NCI-H524 treated with DMSO at 0.1 percent for 48 hours (cell line): Measurements from ENCODE around the gene HFE.
"Not testable (repeated sequence)": the region's sequence is repeated elsewhere in the genome, so short reads cannot be mapped to it uniquely, and the experiment has no call there.

Experiments
- DNase-seq: peaks from one replicate; lab custom pipeline; 2025; lab: John Stamatoyannopoulos, UW

HFE gene

GRCh38 chr6:26087284-26088115 lies at the start of gene HFE:
Gene HFE, plus strand, starts transcription at chr6:26087429. Its CDS starts 12 bp downstream, at chr6:26087441.
- DNase-seq = no peak

GRCh38 chr6:26041946-26042345 lies 45.3 kb upstream of the HFE start:
- no peak for DNase-seq

GRCh38 chr6:26043384-26044139 lies 43.7 kb upstream of the HFE start:
- no peak for DNase-seq

- no peak for DNase-seq
These were observed 42.8 kb upstream of the HFE start for GRCh38 chr6:26044140-26045064.

GRCh38 chr6:26045065-26045927 lies 41.9 kb upstream of the HFE start:
- no peak for DNase-seq

GRCh38 chr6:26045928-26046368 lies 41.3 kb upstream of the HFE start:
- no peak for DNase-seq

GRCh38 chr6:26047329-26047728 lies 39.9 kb upstream of the HFE start:
- DNase-seq = not testable (repeated sequence)

- no peak for DNase-seq
These were observed 38.6 kb upstream of the HFE start for GRCh38 chr6:26048590-26048989.

GRCh38 chr6:26051665-26052310 lies 35.4 kb upstream of the HFE start:
- DNase-seq = no peak

- DNase-seq = not testable (repeated sequence)
These were observed 34.4 kb upstream of the HFE start for GRCh38 chr6:26052762-26053250.

- DNase-seq = no peak
These were observed 33.0 kb upstream of the HFE start for GRCh38 chr6:26053992-26054780.

GRCh38 chr6:26054781-26055718 lies 32.2 kb upstream of the HFE start:
- DNase-seq = peak; percentile 81

GRCh38 chr6:26055719-26056582 lies 31.3 kb upstream of the HFE start:
- peak; percentile 65 for DNase-seq

- DNase-seq = no peak
These were observed 30.5 kb upstream of the HFE start for GRCh38 chr6:26056583-26057350.

GRCh38 chr6:26057899-26058298 lies 29.3 kb upstream of the HFE start:
- DNase-seq = peak; percentile 29

- DNase-seq = not testable (repeated sequence)
These were observed 28.7 kb upstream of the HFE start for GRCh38 chr6:26058477-26059033.
